B cell (primary cell): Measurements from ENCODE around the gene ABCC5. TPM values are rescaled to one million over a fixed set of nuclear protein-coding genes. Genes with fewer than 3 reads are reported as not detected.

ENCODE experiments used
- ATAC-seq: fragments of 200-7000 bp; cut with Tn5 transposase; one replicate; pipeline ENCODE4 v1.10.0; 2021; ENCODE audit warnings: low read depth, mild to moderate bottlenecking, moderate number of reproducible peaks, moderate library complexity
- CTCF ChIA-PET: fragments of 350-600 bp; sonication (Branson Sonifier 250); formaldehyde crosslinking; loops from one replicate; lab custom pipeline; 2021; ENCODE audit warnings: antibody characterized with exemption, inconsistent platforms; lab: Charles Lee
- POLR2A ChIA-PET: fragments of 350-600 bp; sonication (Branson Sonifier 250); formaldehyde crosslinking; loops from one replicate; lab custom pipeline; 2021; ENCODE audit warnings: antibody characterized with exemption; lab: Charles Lee
- DNase-seq: peaks from one replicate; pipeline ENCODE4 v3.0.0; 2013
- H2AFZ ChIP-seq: 2 replicates; pipeline ENCODE4 v1.6.1; 2012; ENCODE audit warnings: mild to moderate bottlenecking, low read depth, low read length; ENCODE audit not compliant: insufficient read depth, poor library complexity, severe bottlenecking
- H3K27ac ChIP-seq, 2 donors: 1 replicate in 1 of 2; 2 replicates in 1 of 2; pipeline ENCODE4 v1.5.1; 2012 to 2013; ENCODE audit warnings: low read length in 2 of 2, mild to moderate bottlenecking in 2 of 2, moderate library complexity in 1 of 2
- H3K27me3 ChIP-seq, 4 experiments: fragments of 200-600 bp in 1 of 4; sonication (generic) in 1 of 4; replicated peaks in 1 of 4; 1 replicate in 2 of 4; 2 replicates in 2 of 4; pipeline versions ENCODE4 v1.6.1 to v1.7.0; 2013 to 2016; ENCODE audit warnings: low read length in 3 of 4, mild to moderate bottlenecking in 2 of 4, mixed read lengths in 1 of 4, moderate library complexity in 1 of 4; ENCODE audit not compliant: insufficient read depth in 4 of 4, control insufficient read depth in 3 of 4; ENCODE audit errors: control extremely low read depth in 1 of 4
- H3K36me3 ChIP-seq, 2 experiments: replicated peaks in 1 of 2; 1 replicate in 1 of 2; 2 replicates in 1 of 2; pipeline versions ENCODE4 v1.6.1 to v1.7.1; 2013; ENCODE audit warnings: low read length in 1 of 2; ENCODE audit not compliant: insufficient read depth in 2 of 2, control insufficient read depth in 1 of 2; ENCODE audit errors: control extremely low read depth in 1 of 2, extremely low read depth in 1 of 2
- H3K4me1 ChIP-seq, 2 donors: fragments of 200-600 bp in 1 of 2; sonication (generic) in 1 of 2; 1 replicate in 1 of 2; 2 replicates in 1 of 2; pipeline versions ENCODE4 v1.5.1 to v1.6.1; 2013 to 2017; ENCODE audit warnings: low read length in 2 of 2; ENCODE audit not compliant: control insufficient read depth in 2 of 2, insufficient read depth in 2 of 2
- H3K4me2 ChIP-seq: replicated peaks from 2 replicates; pipeline ENCODE3; 2012; ENCODE audit warnings: mild to moderate bottlenecking, low read depth, low read length; ENCODE audit not compliant: poor library complexity, severe bottlenecking
- H3K4me3 ChIP-seq, 5 experiments: fragments of 200-600 bp in 1 of 5; sonication (generic) in 1 of 5; 1 replicate in 3 of 5; 2 replicates in 2 of 5; pipeline versions ENCODE4 v1.5.1 to v1.7.0; 2011 to 2016; ENCODE audit warnings: low read length in 4 of 5, mild to moderate bottlenecking in 4 of 5, low read depth in 2 of 5, control low read depth in 1 of 5, moderate library complexity in 1 of 5; ENCODE audit not compliant: insufficient read depth in 1 of 5; ENCODE audit errors: control extremely low read depth in 1 of 5, extremely low read depth in 1 of 5
- H3K79me2 ChIP-seq: fragments of 200-600 bp; sonication (generic); one replicate; pipeline ENCODE4 v1.6.0; 2016; ENCODE audit warnings: low read length; ENCODE audit not compliant: control insufficient read depth, insufficient read depth
- H3K9ac ChIP-seq: fragments of 200-600 bp; sonication (generic); 2 replicates; pipeline ENCODE4 v1.6.1; 2017; ENCODE audit warnings: mild to moderate bottlenecking, low read length, moderate library complexity
- H3K9me3 ChIP-seq, 3 donors: one replicate each; pipeline versions ENCODE4 v1.6.1 to v1.7.1; 2013; ENCODE audit warnings: low read length in 2 of 3; ENCODE audit not compliant: control insufficient read depth in 2 of 3, insufficient read depth in 1 of 3; ENCODE audit errors: control extremely low read depth in 1 of 3
- H4K20me1 ChIP-seq: 2 replicates; pipeline ENCODE4 v1.6.0; 2012; ENCODE audit warnings: mild to moderate bottlenecking, low read length; ENCODE audit not compliant: insufficient read depth, control insufficient read depth, poor library complexity, severe bottlenecking
- H3K27ac Mint-ChIP-seq: one replicate; pipeline ENCODE4 v1.8.0; 2021; ENCODE audit warnings: mixed read lengths
- H3K27me3 Mint-ChIP-seq: one replicate; pipeline ENCODE4 v1.8.0; 2021; ENCODE audit warnings: mixed read lengths
- H3K4me1 Mint-ChIP-seq: one replicate; pipeline ENCODE4 v1.8.0; 2021; ENCODE audit warnings: mixed read lengths
- H3K4me3 Mint-ChIP-seq: one replicate; pipeline ENCODE4 v1.8.0; 2021; ENCODE audit warnings: mixed read lengths
- H3K9me3 Mint-ChIP-seq: one replicate; pipeline ENCODE4 v1.8.0; 2022; ENCODE audit warnings: mixed read lengths; ENCODE audit not compliant: insufficient read depth
- EZH2 ChIP-seq: IDR thresholded peaks from 2 replicates; pipeline ENCODE4 v1.6.1; 2012; ENCODE audit warnings: borderline replicate concordance, low read depth, mild to moderate bottlenecking, moderate library complexity, low read length; ENCODE audit not compliant: insufficient read depth, poor library complexity, severe bottlenecking
- WGBS: methylation state at CpG from one replicate; pipeline ENCODE4 v1.1.5; 2013; ENCODE audit warnings: missing lambda C conversion rate; ENCODE audit not compliant: insufficient coverage; 5-methylcytosine and 5-hydroxymethylcytosine counted together
- intact Hi-C: fragments of 100-400 bp; cut with micrococcal nuclease; formaldehyde crosslinking; loops from one replicate; pipeline ENCODE4 v1.10.0; 2022
- polyA plus RNA-seq: library from polyadenylated mRNA; depleted of rRNA; stranded (reverse); fragments of >200 nt; gene quantifications from 2 replicates; pipeline ENCODE4 v1.2.3, GENCODE V29; 2012
- total RNA-seq, 2 donors: library from RNA; stranded (reverse); fragments of 120-200 nt in 1 of 2; gene quantifications; 1 replicate in 1 of 2; 2 replicates in 1 of 2; pipeline versions ENCODE4 v1.2.3 to v1.2.4, GENCODE V29; 2013 to 2022
- TF ChIP-seq, protein P1 (sequence below): fragments of 200-600 bp; IDR thresholded peaks from one replicate; pipeline ENCODE4 v1.8.0; 2022; ENCODE audit warnings: antibody characterized with exemption, mild to moderate bottlenecking

The ABCC5 gene
- total and polyA plus RNA-seq, 2 donors (not counting 1 experiment from before 2014, with no cell fraction given), result 13.4 to 29.5 TPM

GRCh38 chr3:183914856-183915255 lies 102.8 kb downstream of the ABCC5 start:
- Histone ChIP-seq H3K36me3 (no peaks in the 10 kb centered on the region), H3K4me2 (no peak overlapping the region), H3K9me3 (no peaks in the 10 kb centered on the region), H3K9ac (no peak overlapping the region), H4K20me1 (no peaks in the 10 kb centered on the region), H3K27me3 (no peaks in the 10 kb centered on the region), H3K4me3 (no peak overlapping the region), H3K27ac (no peak overlapping the region), H3K4me1 (no peaks in the 10 kb centered on the region), H2AFZ (no peak overlapping the region), H3K79me2 (no peaks in the 10 kb centered on the region)
- H3K27ac Mint-ChIP-seq, result no peak overlapping the region
- H3K4me1 Mint-ChIP-seq, result no peaks in the 10 kb centered on the region
- no peak overlapping the region for H3K4me3 Mint-ChIP-seq
- ChIA-PET POLR2A (no interaction called here), CTCF (interaction anchor here (1.4 kb wide), 1 partner anchor 17 kb away, joined by 3 read pairs; no protein-coding TSS in a partner anchor)
- intact Hi-C loops, result no loop called here
- 100% methylated on average over 1 of the region's 5 CpGs for WGBS
- ATAC-seq (no peak), DNase-seq (no peak)
- H3K27me3 Mint-ChIP-seq, result no peaks in the 10 kb centered on the region
- TF ChIP-seq, protein P1, sequence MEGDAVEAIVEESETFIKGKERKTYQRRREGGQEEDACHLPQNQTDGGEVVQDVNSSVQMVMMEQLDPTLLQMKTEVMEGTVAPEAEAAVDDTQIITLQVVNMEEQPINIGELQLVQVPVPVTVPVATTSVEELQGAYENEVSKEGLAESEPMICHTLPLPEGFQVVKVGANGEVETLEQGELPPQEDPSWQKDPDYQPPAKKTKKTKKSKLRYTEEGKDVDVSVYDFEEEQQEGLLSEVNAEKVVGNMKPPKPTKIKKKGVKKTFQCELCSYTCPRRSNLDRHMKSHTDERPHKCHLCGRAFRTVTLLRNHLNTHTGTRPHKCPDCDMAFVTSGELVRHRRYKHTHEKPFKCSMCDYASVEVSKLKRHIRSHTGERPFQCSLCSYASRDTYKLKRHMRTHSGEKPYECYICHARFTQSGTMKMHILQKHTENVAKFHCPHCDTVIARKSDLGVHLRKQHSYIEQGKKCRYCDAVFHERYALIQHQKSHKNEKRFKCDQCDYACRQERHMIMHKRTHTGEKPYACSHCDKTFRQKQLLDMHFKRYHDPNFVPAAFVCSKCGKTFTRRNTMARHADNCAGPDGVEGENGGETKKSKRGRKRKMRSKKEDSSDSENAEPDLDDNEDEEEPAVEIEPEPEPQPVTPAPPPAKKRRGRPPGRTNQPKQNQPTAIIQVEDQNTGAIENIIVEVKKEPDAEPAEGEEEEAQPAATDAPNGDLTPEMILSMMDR, result no peak
- TF ChIP-seq EZH2, result no peak
- H3K9me3 Mint-ChIP-seq, result no peaks in the 10 kb centered on the region

GRCh38 chr3:183913580-183913920 lies 104.1 kb downstream of the ABCC5 start:
- no peaks in the 10 kb centered on the region for H3K36me3 ChIP-seq
- no peak overlapping the region for H3K27ac ChIP-seq
- Mint-ChIP-seq H3K4me3 (no peak overlapping the region), H3K9me3 (no peaks in the 10 kb centered on the region), H3K27me3 (no peaks in the 10 kb centered on the region), H3K4me1 (no peaks in the 10 kb centered on the region), H3K27ac (no peak overlapping the region)
- H3K9me3 ChIP-seq, result no peaks in the 10 kb centered on the region
- no peak overlapping the region for H3K4me2 ChIP-seq
- intact Hi-C loops, result no loop called here
- H3K79me2 ChIP-seq, result no peaks in the 10 kb centered on the region
- CTCF ChIA-PET, result no interaction called here
- TF ChIP-seq, protein P1, result no peak
- no peak for TF ChIP-seq EZH2
- no peak overlapping the region for H3K9ac ChIP-seq
- POLR2A ChIA-PET, result no interaction called here
- 72% methylated on average over 8 of the region's 9 CpGs for WGBS
- H3K4me1 ChIP-seq, result no peaks in the 10 kb centered on the region
- H2AFZ ChIP-seq, result no peak overlapping the region
- ATAC-seq, result no peak
- no peaks in the 10 kb centered on the region for H4K20me1 ChIP-seq
- H3K27me3 ChIP-seq, result no peaks in the 10 kb centered on the region
- no peak overlapping the region for H3K4me3 ChIP-seq
- no peak for DNase-seq
